ENCODE data around the gene SCYL1. TPM values are rescaled to one million over a fixed set of nuclear protein-coding genes. Genes with fewer than 3 reads are reported as not detected.
A peak's percentile ranks its signal among the peaks of the same experiment; 100 is the strongest.

Gene SCYL1
- total RNA-seq, 1 donor: 125 TPM

- no peak for DNase-seq (ENCODE audit: low read depth)
- no peak for TF ChIP-seq CTCF (IDR thresholded peaks at IDR 0.05; ENCODE audit: insufficient read depth, low read depth, low read length)
- no peak overlapping the region for H3K4me3 ChIP-seq (ENCODE audit: low read depth, low read length)
Measured at GRCh38 chr11:65585396-65586246, 60.7 kb downstream of the SCYL1 start.

- DNase-seq (ENCODE audit: low read depth): no peak
- no peak for TF ChIP-seq CTCF (IDR thresholded peaks at IDR 0.05; ENCODE audit: insufficient read depth, low read depth, low read length)
- H3K4me3 ChIP-seq (ENCODE audit: low read depth, low read length): no peak overlapping the region
Measured at GRCh38 chr11:65586247-65586630, 61.4 kb downstream of the SCYL1 start.

- DNase-seq (ENCODE audit: low read depth): peak; percentile 88
Measured at GRCh38 chr11:65586676-65587075, 61.8 kb downstream of the SCYL1 start.

More at GRCh38 chr11:65586676-65587075, 61.8 kb downstream of the SCYL1 start:
- no peak for TF ChIP-seq CTCF (IDR thresholded peaks at IDR 0.05; ENCODE audit: insufficient read depth, low read depth, low read length)
- H3K4me3 ChIP-seq (ENCODE audit: low read depth, low read length): no peak overlapping the region

Small RNA genes lying within 50 kb of the gene (small RNA-seq; reads per million reads assigned to genes)
- not detected for gene AP001362.1
- not detected for gene RF01684

Other genes with a start within 250 kb of the SCYL1 start
- gene CDC42EP2, start 210.2 kb upstream of the SCYL1 start, total RNA-seq: 21.3 and 32.8 TPM in 2 replicates
- 47.0 and 60.9 TPM in 2 replicates for gene DPF2, start 191.2 kb upstream of the SCYL1 start, total RNA-seq
- gene TIGD3, start 170.3 kb upstream of the SCYL1 start, total RNA-seq: under 0.01 TPM in 1 of 2 replicates, not detected in the other
- gene SLC25A45, start 142.4 kb upstream of the SCYL1 start, total RNA-seq: 1.7 and 2.9 TPM in 2 replicates
- gene FRMD8, start 138.4 kb upstream of the SCYL1 start, total RNA-seq: 44.5 and 60.6 TPM in 2 replicates
- 413 and 487 TPM in 2 replicates for gene NEAT1, start 102.3 kb upstream of the SCYL1 start, total RNA-seq
- gene MALAT1, start 26.0 kb upstream of the SCYL1 start, total RNA-seq: 12,351 and 16,563 TPM in 2 replicates
- gene LTBP3, start 33.3 kb downstream of the SCYL1 start, total RNA-seq: 23.7 and 24.2 TPM in 2 replicates
- gene ZNRD2, start 45.4 kb downstream of the SCYL1 start, total RNA-seq: 31.1 and 49.6 TPM in 2 replicates
- 19.0 and 27.4 TPM in 2 replicates for gene FAM89B, start 47.5 kb downstream of the SCYL1 start, total RNA-seq
- 33.7 and 47.7 TPM in 2 replicates for gene EHBP1L1, start 51.0 kb downstream of the SCYL1 start, total RNA-seq
- gene KCNK7, start 70.7 kb downstream of the SCYL1 start, total RNA-seq: under 0.01 TPM in 1 of 2 replicates, not detected in the other
- gene MAP3K11, start 89.1 kb downstream of the SCYL1 start, total RNA-seq: 28.9 and 29.3 TPM in 2 replicates
- gene PCNX3, start 90.7 kb downstream of the SCYL1 start, total RNA-seq: 32.4 and 33.5 TPM in 2 replicates
- 34.5 and 34.8 TPM in 2 replicates for gene SIPA1, start 113.0 kb downstream of the SCYL1 start, total RNA-seq
- gene RELA, start 137.8 kb downstream of the SCYL1 start, total RNA-seq: 22.2 and 24.2 TPM in 2 replicates
- gene KAT5, start 187.2 kb downstream of the SCYL1 start, total RNA-seq: 33.2 and 42.2 TPM in 2 replicates
- 41.5 and 44.1 TPM in 2 replicates for gene RNASEH2C, start 195.7 kb downstream of the SCYL1 start, total RNA-seq

All from fibroblast of villous mesenchyme (primary cell).